Omental fat pad (tissue), 4 donors: Measurements from ENCODE around the gene ENTPD7. TPM values are rescaled to one million over a fixed set of nuclear protein-coding genes. Genes with fewer than 3 reads are reported as not detected.

ENCODE experiments used
- ATAC-seq: fragments of 150-250 bp; one replicate; pipeline ENCODE4 v1.9.1; 2016; ENCODE audit warnings: mild to moderate bottlenecking, moderate library complexity; ENCODE audit not compliant: low FRiP score
- DNase-seq: peaks from one replicate; pipeline ENCODE4 v3.0.0-alpha.2; 2019; ENCODE audit warnings: low spot score
- CTCF ChIP-seq, 3 donors: fragments of 450-650 bp; IDR thresholded peaks; one replicate each; pipeline ENCODE4 v1.5.1; 2016 to 2017; ENCODE audit warnings: antibody characterized with exemption in 3 of 3, mild to moderate bottlenecking in 3 of 3, moderate library complexity in 2 of 3
- total RNA-seq, 4 donors: library from RNA; depleted of rRNA; stranded (reverse); fragments of >200 nt; gene quantifications; one replicate each; pipeline ENCODE4 v1.1.0, GENCODE V29; 2016

The ENTPD7 gene
- 10 to 100 TPM in 2 of 4 donors, 1 to 10 TPM in 2; 5.2 to 18.6 (median 9.2) TPM for total RNA-seq

GRCh38 chr10:99659031-99659867 lies at the start of gene ENTPD7:
TSS of gene ENTPD7 (plus strand) at chr10:99659509. CDS start at chr10:99659957, 448 bp downstream.
- no peak for TF ChIP-seq CTCF (IDR thresholded peaks at IDR 0.05)
- peak; percentile 99 for ATAC-seq
- peak; percentile 74 for DNase-seq

GRCh38 chr10:99610221-99610620 lies 49.1 kb upstream of the ENTPD7 start:
- TF ChIP-seq CTCF (IDR thresholded peaks at IDR 0.05): no peak
- ATAC-seq: no peak
- DNase-seq: no peak

DNA sequence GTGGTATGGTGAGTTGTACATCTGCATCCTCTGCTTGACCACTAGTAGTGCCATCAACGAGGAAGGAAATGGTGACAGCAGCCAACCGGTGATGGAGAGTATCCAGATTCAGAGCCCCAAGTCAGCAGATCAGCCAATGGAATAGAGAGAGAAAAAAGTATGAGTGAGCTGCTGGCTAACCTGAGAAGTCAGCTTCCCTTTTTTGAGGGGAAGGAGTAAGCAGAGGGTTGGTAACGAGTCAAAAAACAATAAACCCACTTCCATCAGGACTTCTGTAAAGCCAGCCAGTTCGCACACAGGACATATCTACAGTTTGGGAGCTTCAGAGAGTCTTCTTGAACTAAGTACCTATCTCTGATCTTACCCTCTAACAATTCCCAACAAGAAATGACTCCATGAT lies 48.0 kb upstream of the ENTPD7 start:
- ATAC-seq: no peak

DNA sequence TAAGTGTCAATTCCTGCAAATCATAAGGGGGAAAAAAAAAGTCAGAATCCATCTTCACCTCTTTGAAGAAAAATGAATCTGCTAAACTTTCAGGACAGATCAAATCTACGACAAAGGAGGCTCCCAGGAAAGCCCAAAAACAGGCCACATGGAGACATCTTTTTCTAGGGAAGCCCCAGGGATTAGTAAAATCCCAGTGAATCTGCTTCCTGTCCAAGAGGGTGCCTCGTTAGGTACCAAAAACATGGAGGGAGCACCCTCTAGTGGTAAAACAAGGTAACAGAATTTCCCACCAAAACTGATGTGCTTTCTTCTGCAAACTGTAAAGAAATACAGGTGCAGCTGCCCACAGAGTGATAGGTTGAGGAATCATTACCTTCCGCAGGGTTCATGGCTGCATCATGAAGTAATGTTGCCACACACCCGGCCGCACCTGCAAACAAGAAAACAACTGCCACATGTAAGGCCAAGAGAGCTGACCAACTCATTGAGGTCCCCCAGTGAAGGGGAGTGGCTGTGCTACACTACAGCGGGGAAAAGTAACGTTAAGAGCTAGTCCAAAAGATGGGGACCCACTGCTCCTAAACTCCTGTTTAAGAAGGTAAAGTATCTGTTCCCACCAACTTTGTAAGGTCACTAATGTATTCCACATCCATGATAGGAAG lies 47.0 kb upstream of the ENTPD7 start:
- no peak for DNase-seq
- ATAC-seq: peak; percentile 68
- TF ChIP-seq CTCF (IDR thresholded peaks at IDR 0.05): peak in 2 of 3 donors; percentile 26 to 39

More for the DNA sequence above, 48.0 kb upstream of the ENTPD7 start:
- TF ChIP-seq CTCF (IDR thresholded peaks at IDR 0.05): no peak
- no peak for DNase-seq

DNA sequence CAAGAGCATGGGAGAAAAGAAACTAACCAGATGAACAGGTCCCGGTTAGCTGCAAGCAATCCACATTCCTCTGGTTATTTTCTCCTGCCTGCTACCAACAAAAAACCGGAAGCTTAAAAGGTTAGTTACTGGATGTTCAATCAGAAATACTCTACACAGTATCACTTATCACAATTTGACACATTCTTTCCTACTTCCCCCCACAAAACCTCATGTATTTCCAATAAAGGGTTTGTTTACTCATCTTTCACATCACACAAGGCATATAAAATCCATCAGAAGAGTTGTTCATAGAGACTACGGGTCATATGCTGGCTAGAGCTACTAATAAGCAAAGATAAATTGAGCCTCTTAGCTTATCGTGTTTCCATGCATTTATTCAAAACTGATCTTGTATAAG lies 43.9 kb upstream of the ENTPD7 start:
- no peak for ATAC-seq
- DNase-seq: no peak
- TF ChIP-seq CTCF (IDR thresholded peaks at IDR 0.05): no peak

GRCh38 chr10:99617696-99618095 lies 41.6 kb upstream of the ENTPD7 start:
- TF ChIP-seq CTCF (IDR thresholded peaks at IDR 0.05): no peak
- DNase-seq (no peak), ATAC-seq (no peak)
